H54 (cell line): Measurements from ENCODE around the gene TMEM63A.
"Not testable (repeated sequence)": the region's sequence is repeated elsewhere in the genome, so short reads cannot be mapped to it uniquely, and the experiment has no call there.

Experiments
- DNase-seq: peaks from one replicate; pipeline ENCODE4 v3.0.0; 2011; ENCODE audit warnings: low spot score, mixed read lengths; ENCODE audit not compliant: insufficient read length
- FAIRE-seq: peaks from 3 replicates; lab custom pipeline; 2011; peaks lifted over from hg19 to GRCh38; lab: Jason Lieb, UNC
- POLR2A ChIP-seq: IDR thresholded peaks from 2 replicates; pipeline ENCODE4 v1.6.1; 2011; ENCODE audit warnings: low read depth, mild to moderate bottlenecking, low read length

TMEM63A gene

DNA sequence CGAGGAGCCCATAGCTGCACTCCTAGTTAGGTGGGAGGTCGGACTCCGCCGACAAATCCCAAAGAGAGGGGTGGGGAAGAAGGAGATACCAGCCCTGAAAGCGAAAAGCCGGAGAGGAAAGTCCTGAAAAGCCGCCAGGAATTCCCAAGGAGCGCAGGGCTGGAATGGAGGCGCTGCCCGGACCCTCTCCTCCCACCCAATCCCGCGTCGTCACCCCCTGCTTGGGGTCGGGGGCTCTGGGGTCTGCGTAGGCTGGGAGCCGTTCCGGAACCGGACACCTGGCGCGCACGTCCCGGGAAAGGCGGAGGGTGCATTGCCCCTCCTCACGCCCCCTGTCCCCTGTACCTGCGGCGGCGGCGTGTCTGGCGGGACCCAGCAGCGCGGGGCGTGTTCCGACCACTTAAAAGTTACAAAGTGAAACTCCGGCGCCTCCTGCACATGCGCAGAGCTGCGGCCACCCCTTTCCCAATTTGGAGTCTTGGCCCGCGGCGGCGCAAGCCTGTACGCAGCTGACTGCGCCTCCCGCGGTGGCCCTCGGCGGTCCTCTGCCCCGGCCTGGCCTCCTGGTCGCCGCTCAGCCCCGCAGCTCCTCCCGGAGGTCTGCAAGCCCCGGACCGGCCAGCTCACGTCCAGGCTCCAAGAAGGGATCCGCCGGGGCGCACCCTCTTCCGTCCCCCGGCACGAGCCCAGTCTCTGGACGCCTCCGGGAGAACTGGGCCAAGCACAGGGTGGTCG lies at the start of gene TMEM63A:
Gene TMEM63A, minus strand, starts transcription at position 422 of the 735 bp plus-strand sequence. CDS start 4,800 bp downstream, outside the sequence.
- TF ChIP-seq POLR2A = peak; percentile 85
- DNase-seq (peak; percentile 87), FAIRE-seq (no peak)

DNA sequence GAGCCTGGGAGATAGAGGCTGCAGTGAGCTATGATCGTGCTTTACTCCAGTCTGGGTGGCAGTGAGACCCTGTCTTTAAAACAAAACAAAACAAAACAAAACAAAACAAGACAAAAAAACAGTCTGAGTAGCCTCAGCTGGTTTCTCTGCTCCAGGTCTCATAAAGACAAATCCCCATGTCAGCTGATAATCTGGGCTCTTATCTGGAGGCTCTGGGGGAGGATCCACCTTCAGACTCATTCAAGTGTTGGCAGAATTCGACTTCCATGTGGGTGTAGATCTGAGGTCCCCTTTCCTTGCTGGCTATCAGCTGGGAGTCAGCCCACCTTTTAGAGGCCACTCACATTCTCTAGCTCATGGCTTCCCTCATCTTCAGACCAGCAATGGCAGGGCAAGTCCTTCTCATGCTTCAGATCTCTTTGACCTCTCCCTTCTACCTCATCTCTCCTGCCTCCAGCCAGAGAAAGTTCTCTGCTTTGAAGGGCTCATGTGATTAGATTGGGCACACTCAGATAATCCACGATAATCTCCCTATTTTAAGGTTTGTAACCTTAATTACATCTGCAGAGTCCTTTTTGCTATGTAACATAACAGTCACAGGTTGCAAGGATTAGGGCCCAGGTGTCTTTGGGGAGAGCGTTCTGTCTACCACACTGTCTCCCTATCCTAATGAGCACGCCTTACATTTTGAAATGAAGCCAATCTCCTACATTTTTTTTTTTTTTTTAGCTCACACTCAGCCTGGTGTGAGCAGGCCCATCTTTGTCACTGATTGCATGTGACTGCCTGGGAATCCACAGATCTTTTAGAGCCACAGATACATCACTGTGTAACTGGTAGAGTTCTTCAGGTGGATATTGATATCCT lies 49.3 kb upstream of the TMEM63A start:
- FAIRE-seq (no peak), DNase-seq (no peak)
- no peak for TF ChIP-seq POLR2A

DNA sequence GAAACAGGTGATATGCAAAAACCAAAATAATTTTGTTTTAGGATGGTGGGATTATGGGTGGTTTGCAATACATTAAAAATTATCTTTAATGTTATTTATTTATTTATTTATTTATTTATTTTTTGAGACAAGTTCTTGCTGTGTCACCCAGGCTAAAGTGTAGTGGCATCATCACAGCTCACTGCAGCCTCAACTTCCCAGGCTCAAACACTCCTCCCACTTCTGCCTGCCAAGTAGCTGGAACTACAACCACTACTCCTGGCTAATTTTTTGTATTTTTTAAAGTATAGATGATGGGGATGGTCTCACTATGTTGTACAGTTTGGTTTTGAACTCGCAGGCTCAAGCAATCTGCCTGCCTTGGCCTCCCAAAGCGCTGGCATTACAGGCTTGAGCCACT lies 48.4 kb upstream of the TMEM63A start:
- no peak for DNase-seq
- no peak for TF ChIP-seq POLR2A
- no peak for FAIRE-seq

DNA sequence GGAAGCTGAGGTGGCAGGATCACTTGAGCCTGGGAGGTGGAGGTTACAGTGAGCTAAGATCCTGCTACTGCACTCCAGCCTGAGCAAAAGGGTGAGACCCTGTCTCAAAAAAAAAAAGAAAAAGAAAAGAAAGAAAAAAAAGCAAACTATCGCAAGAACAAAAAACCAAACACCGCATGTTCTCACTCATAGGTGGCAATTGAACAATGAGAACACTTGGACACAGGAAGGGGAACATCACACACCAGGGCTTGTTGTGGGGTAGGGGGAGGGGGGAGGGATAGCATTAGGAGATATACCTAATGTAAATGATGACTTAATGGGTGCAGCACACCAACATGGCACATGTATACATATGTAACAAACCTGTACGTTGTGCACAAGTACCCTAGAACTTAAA lies 47.3 kb upstream of the TMEM63A start:
- not testable (repeated sequence) for FAIRE-seq, DNase-seq

DNA sequence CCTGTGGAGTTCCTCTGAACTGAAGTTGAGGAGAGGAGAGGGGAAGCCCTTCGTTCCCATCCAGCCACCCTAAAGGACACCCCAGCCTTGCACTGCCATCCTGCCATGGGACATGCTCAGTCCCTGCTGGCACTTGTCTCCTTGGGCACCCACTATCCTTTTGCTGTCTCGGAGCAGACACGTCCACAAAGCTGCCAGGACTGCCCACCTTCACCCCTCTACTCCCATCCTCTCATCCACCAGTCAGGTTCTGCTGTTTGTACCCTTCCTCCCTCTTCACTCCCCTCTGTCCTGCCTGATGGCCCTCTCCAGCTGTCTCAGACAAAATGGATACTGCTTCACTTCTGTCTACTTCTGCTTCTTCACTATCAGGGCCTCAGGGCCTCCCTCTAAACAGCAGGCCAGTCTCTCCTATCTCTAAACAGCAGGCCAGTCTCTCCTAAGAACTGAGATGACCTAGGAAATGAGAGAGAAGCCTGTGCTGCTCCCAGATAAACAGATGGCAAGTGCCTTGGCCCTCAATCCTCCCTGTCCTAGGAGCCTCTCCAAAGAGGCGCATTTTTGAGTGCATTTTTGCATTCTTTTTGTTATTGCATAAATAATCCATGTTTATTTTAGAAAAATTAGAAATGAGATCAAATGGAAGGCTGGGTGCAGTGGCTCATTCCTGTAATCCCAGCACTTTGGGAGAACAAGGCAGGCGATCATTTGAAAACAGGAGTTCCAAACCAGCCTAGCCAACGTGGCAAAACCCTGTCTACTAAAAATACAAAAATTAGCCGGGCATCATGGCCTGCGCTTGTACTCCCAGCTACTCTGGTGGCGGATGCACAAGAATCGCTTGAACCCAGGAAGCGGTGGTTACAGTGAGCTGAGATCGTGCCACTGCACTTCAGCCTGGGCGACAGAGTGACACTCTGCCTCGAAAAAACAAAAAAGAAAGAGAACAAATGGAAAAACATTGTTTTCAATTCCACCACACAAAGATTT lies 46.3 kb upstream of the TMEM63A start:
- FAIRE-seq = no peak
- TF ChIP-seq POLR2A = no peak
- no peak for DNase-seq

DNA sequence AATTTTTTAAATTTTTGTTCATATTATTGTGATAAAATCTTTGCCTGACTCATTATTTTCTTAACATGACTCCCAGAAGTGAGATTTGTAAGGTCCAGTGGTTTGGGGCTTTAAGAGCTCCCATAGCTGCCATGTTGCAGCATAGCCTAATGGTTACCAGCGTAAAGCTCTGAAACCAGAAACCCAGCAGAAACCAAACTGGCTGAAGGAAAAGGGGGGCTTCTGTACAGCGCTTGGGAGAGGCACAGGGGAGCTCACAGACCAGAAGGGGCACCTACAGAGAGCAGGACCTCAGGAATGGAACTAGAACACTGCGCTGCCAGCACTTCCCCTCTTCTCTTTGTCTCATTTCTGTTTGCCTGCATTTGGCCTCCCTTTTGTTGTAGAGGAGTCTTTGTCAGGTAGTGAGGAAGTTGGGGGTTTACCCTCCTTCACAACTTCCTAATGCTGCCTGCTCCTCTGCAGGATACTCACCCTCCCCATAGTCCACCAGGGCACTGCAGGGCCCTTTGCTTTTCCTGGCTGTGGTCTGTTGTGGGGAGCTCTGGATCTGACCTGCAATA lies 44.5 kb upstream of the TMEM63A start:
- no peak for FAIRE-seq
- no peak for DNase-seq
- no peak for TF ChIP-seq POLR2A

DNA sequence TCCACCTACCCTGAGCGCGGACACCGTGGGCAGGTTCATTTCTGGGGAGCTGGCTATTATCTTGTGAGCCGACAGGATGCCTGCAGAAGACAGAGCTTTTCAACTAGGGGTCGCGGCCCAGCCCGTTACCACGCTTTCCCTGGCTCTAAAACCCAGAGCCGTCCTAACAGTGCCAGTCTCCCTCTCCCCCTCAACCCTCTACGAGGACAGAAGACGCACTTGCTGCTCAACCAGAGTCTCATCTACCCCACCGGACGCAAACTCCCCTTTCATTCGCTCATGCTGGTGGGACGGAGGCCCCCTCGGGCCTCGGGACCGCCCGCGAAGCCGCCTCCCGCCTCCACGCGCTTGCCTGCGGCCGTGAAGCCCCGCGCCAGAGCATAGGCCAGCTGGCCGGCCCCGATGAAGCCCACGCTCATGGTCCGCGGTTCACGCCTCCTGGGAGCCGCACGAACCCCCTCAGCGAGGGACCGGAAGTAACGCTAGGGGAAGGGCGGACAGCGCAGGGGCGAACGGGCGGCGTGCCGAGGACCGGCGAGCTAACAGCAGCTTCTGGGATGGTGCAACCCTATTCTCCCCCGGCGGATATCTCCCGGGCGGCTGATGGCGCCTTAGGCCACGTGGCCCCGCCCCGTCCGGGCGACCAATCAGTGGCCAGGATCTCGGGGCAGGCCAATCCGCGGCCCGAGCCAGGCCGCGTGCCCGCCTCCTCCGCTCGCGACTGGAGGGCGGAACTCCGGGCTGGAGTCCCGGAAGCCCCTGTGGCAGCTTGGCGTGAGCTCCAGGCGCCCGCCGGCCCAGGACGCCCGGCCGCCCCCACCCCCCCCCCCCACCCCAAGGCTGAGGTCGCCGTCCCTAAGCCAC lies 41.7 kb upstream of the TMEM63A start, which contains the start of gene PYCR2:
Gene PYCR2, minus strand, starts transcription at position 559 of the 864 bp plus-strand sequence. Its CDS starts 140 bp downstream, at position 419.
- peak; percentile 98 for DNase-seq
- TF ChIP-seq POLR2A = peak; percentile 97
- no peak for FAIRE-seq

DNA sequence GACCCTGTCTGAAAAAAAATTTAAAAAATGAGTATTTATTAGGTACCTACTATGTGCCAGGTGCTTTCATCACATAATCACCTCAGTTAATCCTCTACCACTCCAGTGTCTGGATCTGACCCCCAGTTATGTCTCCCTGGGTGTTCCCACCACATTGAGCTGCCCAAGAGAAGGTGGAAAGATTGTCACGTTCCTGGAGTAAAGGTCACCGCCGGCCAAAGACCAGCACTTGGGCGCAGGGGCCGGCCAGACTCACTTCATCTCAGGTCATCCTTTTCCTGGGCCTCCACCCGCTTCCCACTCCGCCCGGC lies 41.2 kb upstream of the TMEM63A start:
- DNase-seq (no peak), FAIRE-seq (no peak)
- TF ChIP-seq POLR2A = no peak

DNA sequence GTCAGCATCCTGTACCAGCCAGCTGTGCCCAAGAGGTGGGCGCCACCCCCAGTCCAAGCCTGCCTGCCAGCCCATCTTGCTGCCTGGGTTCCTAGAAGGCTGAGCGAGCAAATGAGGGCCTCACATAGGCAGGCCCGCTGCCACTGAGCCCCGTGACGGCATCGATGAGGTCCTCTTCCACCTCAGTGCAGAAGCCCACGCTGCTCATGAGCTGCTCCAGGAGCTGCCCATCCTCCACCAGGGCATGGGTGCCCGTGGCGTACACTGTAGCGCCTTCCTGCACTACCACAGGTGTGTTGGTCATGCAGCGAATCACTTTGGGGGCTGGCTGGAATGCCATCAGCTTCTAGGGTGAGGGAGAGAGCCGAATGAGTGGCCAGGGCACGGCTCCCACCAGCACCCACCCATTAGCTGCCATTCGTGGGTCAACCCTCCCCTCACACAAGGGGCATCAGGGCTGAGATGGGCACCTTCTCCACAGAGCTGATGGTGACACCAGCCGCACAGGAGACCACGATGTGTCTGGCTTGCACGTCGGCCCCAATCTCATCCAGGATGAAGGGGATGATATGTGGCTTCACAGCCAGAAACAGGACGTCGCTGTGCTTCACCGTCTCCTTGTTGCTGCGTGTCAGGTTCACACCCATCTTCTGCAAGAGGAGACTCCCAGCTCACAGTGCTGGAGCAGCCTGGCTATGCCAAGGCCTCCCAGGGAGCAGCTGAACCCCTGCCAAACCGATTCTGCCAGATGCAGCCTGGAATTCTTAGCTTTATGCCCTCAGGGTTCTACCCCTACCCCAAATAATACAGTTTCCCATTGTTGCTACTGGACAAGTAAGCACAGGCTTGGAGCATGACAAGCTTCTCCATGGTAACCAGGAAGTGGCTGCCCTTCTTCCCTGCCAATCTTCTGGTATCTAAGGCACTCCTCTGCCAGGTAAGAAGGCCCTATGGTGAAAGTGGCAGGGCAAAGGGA lies 39.8 kb upstream of the TMEM63A start:
- TF ChIP-seq POLR2A = no peak
- no peak for DNase-seq
- FAIRE-seq = no peak

DNA sequence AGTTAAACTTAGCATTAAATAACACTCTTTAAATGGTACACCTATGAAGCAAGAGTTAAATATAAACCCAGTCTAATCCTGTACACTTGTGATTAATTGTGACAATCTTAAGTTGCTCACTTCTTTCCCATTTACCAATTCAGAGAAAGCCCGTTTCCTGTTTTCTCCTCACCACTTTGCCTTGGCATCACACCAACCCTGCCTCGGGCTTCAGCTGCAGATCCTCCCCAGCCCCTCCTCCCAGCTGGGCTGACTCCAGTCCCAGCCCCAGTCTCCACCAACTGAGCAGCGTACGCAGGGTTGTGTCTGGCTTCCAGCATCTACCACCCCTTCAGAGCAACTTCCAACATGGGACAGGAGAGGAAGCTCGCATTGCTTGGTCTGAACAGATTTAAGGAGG lies 37.7 kb upstream of the TMEM63A start:
- no peak for TF ChIP-seq POLR2A
- peak; percentile 45 for DNase-seq
- FAIRE-seq = no peak

DNA sequence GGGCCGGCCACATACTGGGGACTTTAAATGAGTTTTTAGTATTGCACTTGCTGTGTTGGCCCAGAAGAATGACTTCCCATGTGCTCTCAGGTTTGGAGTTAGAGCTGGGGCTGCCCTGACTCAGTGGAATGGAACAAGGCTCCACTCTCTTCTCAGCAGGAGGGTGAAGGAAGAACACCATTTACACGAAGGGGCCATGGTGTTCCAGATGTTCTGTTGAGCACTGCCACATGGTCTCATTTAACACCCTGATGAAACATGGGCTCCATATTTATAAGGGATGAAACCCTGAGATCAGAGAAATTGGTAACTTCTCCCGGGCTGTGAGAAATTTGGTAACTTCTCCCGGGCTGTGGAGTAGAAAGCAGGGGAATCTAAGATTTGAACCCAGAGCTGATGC lies 36.1 kb upstream of the TMEM63A start:
- no peak for TF ChIP-seq POLR2A
- no peak for FAIRE-seq
- no peak for DNase-seq
